Tibial nerve (tissue), 4 donors: Measurements from ENCODE around the gene CDC42EP3. TPM values are rescaled to one million over a fixed set of nuclear protein-coding genes. Genes with fewer than 3 reads are reported as not detected.

Experiments used
- DNase-seq, 2 donors: peaks; one replicate each; pipeline ENCODE4 v3.0.0-alpha.2; 2019; ENCODE audit warnings: low spot score in 2 of 2
- H3K27ac ChIP-seq, 4 donors: fragments of 200-600 bp; sonication (generic) in 3 of 4; one replicate each; pipeline ENCODE4 v1.5.1; 2017 to 2019; ENCODE audit warnings: mild to moderate bottlenecking in 1 of 4
- H3K27me3 ChIP-seq, 2 donors: fragments of 200-600 bp; sonication (generic) in 1 of 2; one replicate each; pipeline versions ENCODE4 v1.5.1 to v1.6.0; 2017 to 2019
- H3K36me3 ChIP-seq, 3 donors: fragments of 200-600 bp; sonication (generic); one replicate each; pipeline ENCODE4 v1.5.1; 2018 to 2019
- H3K4me1 ChIP-seq, 4 donors: fragments of 200-600 bp; sonication (generic) in 3 of 4; one replicate each; pipeline ENCODE4 v1.5.1; 2017 to 2019
- H3K4me3 ChIP-seq, 4 donors: fragments of 200-600 bp; sonication (generic) in 3 of 4; one replicate each; pipeline ENCODE4 v1.5.1; 2017 to 2019; ENCODE audit warnings: mild to moderate bottlenecking in 1 of 4, moderate library complexity in 1 of 4
- H3K9me3 ChIP-seq, 4 donors: fragments of 200-600 bp; sonication (generic) in 3 of 4; one replicate each; pipeline ENCODE4 v1.5.1; 2017 to 2019
- CTCF ChIP-seq, 5 experiments: fragments of 200-600 bp in 3 of 5; fragments of 450-650 bp in 2 of 5; sonication (generic) in 3 of 5; IDR thresholded peaks; one replicate each; pipeline ENCODE4 v1.5.1; 2016 to 2019; ENCODE audit warnings: antibody characterized with exemption in 5 of 5, mild to moderate bottlenecking in 3 of 5, moderate library complexity in 2 of 5
- EP300 ChIP-seq, 2 donors: sonication (generic); formaldehyde crosslinking; IDR thresholded peaks; one replicate each; pipeline ENCODE4 v1.6.1; 2017; ENCODE audit warnings: antibody characterized with exemption in 2 of 2, mild to moderate bottlenecking in 1 of 2
- POLR2A ChIP-seq, 2 donors: fragments of 450-650 bp; IDR thresholded peaks; one replicate each; pipeline ENCODE4 v1.6.1; 2017; ENCODE audit warnings: antibody characterized with exemption in 2 of 2, mild to moderate bottlenecking in 2 of 2, moderate library complexity in 2 of 2
- WGBS, 2 donors: methylation state at CpG; one replicate each; pipeline ENCODE4 v1.1.5; 2018; 5-methylcytosine and 5-hydroxymethylcytosine counted together
- total RNA-seq, 4 donors: library from RNA; depleted of rRNA; stranded (reverse); fragments of >200 nt; gene quantifications; one replicate each; pipeline ENCODE4 v1.1.0, GENCODE V29; 2016

The CDC42EP3 gene
- total RNA-seq, 4 donors from 2014 or later: 31.8 to 58.6 (median 40.2) TPM

- Histone ChIP-seq H3K27ac (no peak overlapping the region), H3K27me3 (no peaks in the 10 kb centered on the region), H3K9me3 (no peaks in the 10 kb centered on the region), H3K4me1 (peaks cover 0 to 11% (median 0%) of the 10 kb centered on the region in 4 donors), H3K4me3 (no peak overlapping the region), H3K36me3 (no peaks in the 10 kb centered on the region)
- no peak for TF ChIP-seq CTCF (IDR thresholded peaks at IDR 0.05)
- TF ChIP-seq POLR2A (IDR thresholded peaks at IDR 0.05): no peak
- 38 to 71% methylated on average over 1 of the region's 1 CpG for WGBS, 2 donors
- DNase-seq: no peak
Measured at GRCh38 chr2:37676274-37676673, 4.8 kb upstream of the CDC42EP3 start.

- WGBS, 2 donors: 60 to 72% methylated on average over 2 of the region's 2 CpGs
- Histone ChIP-seq H3K27ac (peak overlapping the region in 1 of 4 donors; percentile 32), H3K27me3 (no peaks in the 10 kb centered on the region), H3K9me3 (no peaks in the 10 kb centered on the region), H3K4me1 (peaks cover 0 to 17% (median 0%) of the 10 kb centered on the region in 4 donors), H3K4me3 (no peak overlapping the region), H3K36me3 (no peaks in the 10 kb centered on the region)
- TF ChIP-seq POLR2A (IDR thresholded peaks at IDR 0.05): no peak
- TF ChIP-seq CTCF (IDR thresholded peaks at IDR 0.05): no peak
- TF ChIP-seq EP300 (IDR thresholded peaks at IDR 0.05): no peak
- no peak for DNase-seq
Measured at GRCh38 chr2:37674946-37675345, 3.5 kb upstream of the CDC42EP3 start.

- Histone ChIP-seq H3K27ac (peak overlapping the region; percentile 74 to 95 (median 89)), H3K36me3 (no peaks in the 10 kb centered on the region), H3K9me3 (no peaks in the 10 kb centered on the region), H3K4me1 (peaks cover 0 to 35% (median 5%) of the 10 kb centered on the region in 4 donors), H3K27me3 (no peaks in the 10 kb centered on the region), H3K4me3 (peak overlapping the region; percentile 51 to 97 (median 84))
- no peak for TF ChIP-seq POLR2A (IDR thresholded peaks at IDR 0.05)
- TF ChIP-seq CTCF (IDR thresholded peaks at IDR 0.05): no peak
- no peak for TF ChIP-seq EP300 (IDR thresholded peaks at IDR 0.05)
- 16% methylated on average over 7 of the region's 7 CpGs for WGBS, 2 donors
- DNase-seq: no peak
Measured at GRCh38 chr2:37672870-37673184, 1.4 kb upstream of the CDC42EP3 start.

- H3K27ac ChIP-seq: peak overlapping the region; percentile 74 to 95 (median 89)
- H3K4me1 ChIP-seq: peaks cover 0 to 41% (median 5%) of the 10 kb centered on the region in 4 donors
- 1% methylated on average over 47 to 58 of the region's 69 CpGs for WGBS, 2 donors
- peak; percentile 26 to 67 for DNase-seq
- peak overlapping the region; percentile 51 to 97 (median 84) for H3K4me3 ChIP-seq
- H3K27me3 ChIP-seq: no peaks in the 10 kb centered on the region
- TF ChIP-seq CTCF (IDR thresholded peaks at IDR 0.05): peak in 1 of 5 experiments; percentile 37
- peak in 1 of 2 donors; percentile 19 for TF ChIP-seq POLR2A (IDR thresholded peaks at IDR 0.05)
- peak in 1 of 2 donors; percentile 30 for TF ChIP-seq EP300 (IDR thresholded peaks at IDR 0.05)
- H3K36me3 ChIP-seq: no peaks in the 10 kb centered on the region
- H3K9me3 ChIP-seq: no peaks in the 10 kb centered on the region
Measured at GRCh38 chr2:37672104-37672869, 845 bp upstream of the CDC42EP3 start.

GRCh38 chr2:37671816-37672103 is 318 bp upstream of the CDC42EP3 start:
- H3K27ac ChIP-seq: peak overlapping the region; percentile 74 to 95 (median 89)

More at GRCh38 chr2:37671816-37672103, 318 bp upstream of the CDC42EP3 start:
- H3K36me3 ChIP-seq: no peaks in the 10 kb centered on the region
- H3K27me3 ChIP-seq: no peaks in the 10 kb centered on the region
- no peaks in the 10 kb centered on the region for H3K9me3 ChIP-seq
- peaks cover 0 to 46% (median 5%) of the 10 kb centered on the region in 4 donors for H3K4me1 ChIP-seq
- H3K4me3 ChIP-seq: peak overlapping the region; percentile 51 to 97 (median 84)
- DNase-seq: no peak
- WGBS, 2 donors: 0% methylated on average over 26 of the region's 29 CpGs; no CpG with 5 or more reads in 1 of the 2 donors
- TF ChIP-seq EP300 (IDR thresholded peaks at IDR 0.05) (no peak), POLR2A (IDR thresholded peaks at IDR 0.05) (no peak), CTCF (IDR thresholded peaks at IDR 0.05) (no peak)
